ENCODE measurements around the gene B4GALNT2. TPM values are rescaled to one million over a fixed set of nuclear protein-coding genes. Genes with fewer than 3 reads are reported as not detected.

B4GALNT2 gene
- total and polyA plus RNA-seq, 2 of the 8 experiments (the other 6 are each of a cell fraction or from before 2014, with no cell fraction given), result not detected

- Histone ChIP-seq H3K9me3 (ENCODE audit: insufficient read depth in 2 of 2, low read depth in 1 of 2, low read length in 1 of 2) (no peaks in the 10 kb centered on the region), H4K91ac (replicated peaks; ENCODE audit: insufficient read length, low read length) (no peak overlapping the region), H4K5ac (ENCODE audit: insufficient read length, low read depth, low read length) (no peak overlapping the region), H2BK15ac (ENCODE audit: low read length) (no peak overlapping the region), H3K4ac (replicated peaks; ENCODE audit: insufficient read length, low read depth, low read length) (no peak overlapping the region), H2AK5ac (ENCODE audit: low read depth, low read length) (no peak overlapping the region), H2AFZ (ENCODE audit: low read length) (no peak overlapping the region), H3K56ac (replicated peaks; ENCODE audit: insufficient read length, low read depth, low read length) (no peak overlapping the region), H3K23ac (ENCODE audit: insufficient read length) (no peak overlapping the region), H3K4me3 (ENCODE audit: extremely low read depth in 1 of 4, insufficient read depth in 2 of 4, low read depth in 3 of 4, low read length in 4 of 4) (no peak overlapping the region), H2BK120ac (replicated peaks; ENCODE audit: low read depth, low read length) (no peak overlapping the region), H2BK20ac (ENCODE audit: low read length) (no peak overlapping the region), H2BK12ac (ENCODE audit: low read depth, low read length) (no peak overlapping the region), H3K23me2 (ENCODE audit: low read depth, low read length) (no peaks in the 10 kb centered on the region; the same call in 1 of the 2 replicates), H3K36me3 (ENCODE audit: control insufficient read depth in 2 of 4, insufficient read depth in 4 of 4, low read length in 3 of 4) (no peaks in the 10 kb centered on the region), H3K9ac (replicated peaks in 1 of 4; ENCODE audit: extremely low read depth in 1 of 4, low read depth in 3 of 4, low read length in 3 of 4) (no peak overlapping the region), H3K4me1 (replicated peaks in 1 of 4; ENCODE audit: control insufficient read depth in 3 of 4, insufficient read depth in 4 of 4, low read length in 3 of 4) (peaks cover 4 to 9% (median 7%) of the 10 kb centered on the region in 4 experiments), H3K27me3 (replicated peaks in 1 of 4; ENCODE audit: control insufficient read depth in 3 of 4, extremely low read depth in 1 of 4, insufficient read depth in 3 of 4, low read length in 3 of 4) (no peaks in the 10 kb centered on the region; a peak in 1 of 7 replicates), H3K18ac (ENCODE audit: extremely low read depth, low read length) (no peak overlapping the region), H3K27ac (ENCODE audit: low read depth, low read length) (no peak overlapping the region), H2BK5ac (ENCODE audit: low read depth, low read length) (no peak overlapping the region), H4K8ac (ENCODE audit: extremely low read depth, insufficient read depth, low read length) (no peak overlapping the region), H3K4me2 (ENCODE audit: insufficient read depth in 1 of 2, low read depth in 2 of 2, low read length in 2 of 2) (no peak overlapping the region), H3K79me1 (ENCODE audit: low read depth, low read length) (no peaks in the 10 kb centered on the region), H4K20me1 (replicated peaks in 1 of 2; ENCODE audit: control insufficient read depth in 1 of 2, insufficient read depth in 2 of 2, low read length in 2 of 2) (no peaks in the 10 kb centered on the region), H3K14ac (ENCODE audit: insufficient read length) (no peak overlapping the region), H3K79me2 (ENCODE audit: control insufficient read depth in 1 of 2, insufficient read depth in 2 of 2, low read length in 2 of 2) (no peaks in the 10 kb centered on the region)
- FAIRE-seq (no peak), DNase-seq (ENCODE audit: low read depth in 1 of 2, low spot score in 2 of 2) (no peak)
- ChIA-PET CTCF (ENCODE audit: partially characterized antibody) (interaction anchor here (0.7 to 1.6 kb wide), 4 partner anchors 24 to 122 kb away, joined by 3 to 4 read pairs (median 3); no protein-coding TSS in a partner anchor), POLR2A (ENCODE audit: partially characterized antibody) (interaction anchor here (0.7 to 1.7 kb wide), 4 partner anchors 10 to 50 kb away, joined by 3 to 4 read pairs (median 3); no protein-coding TSS in a partner anchor)
- TF ChIP-seq CTBP2 (IDR thresholded peaks at IDR 0.05; ENCODE audit: borderline replicate concordance, insufficient read depth, insufficient read length, low read length), result no peak
- TF ChIP-seq SRF (IDR thresholded peaks at IDR 0.05; ENCODE audit: low read depth, low read length), result no peak
- no peak for TF ChIP-seq BRCA1 (IDR thresholded peaks at IDR 0.05; ENCODE audit: low read depth, low read length)
- TF ChIP-seq USF2 (IDR thresholded peaks at IDR 0.05; ENCODE audit: low read length), result no peak
- 90% methylated on average over 8 of the region's 8 CpGs; no CpG with 5 or more reads in 1 of the 2 experiments for whole genome bisulfite sequencing, 2 experiments (ENCODE audit: extremely low coverage in 1 of 2, insufficient coverage in 1 of 2, insufficient read length in 1 of 2, insufficient replicate concordance in 2 of 2, low coverage in 1 of 2, low lambda C conversion rate in 2 of 2, missing lambda C conversion rate in 1 of 2)
Observed at GRCh38 chr17:49104511-49105074, 28.0 kb upstream of the B4GALNT2 start.
